Measurements from ENCODE around the gene PRPF8.

GRCh38 chr17:1703063-1703462 is 18.4 kb upstream of the PRPF8 start:
- TF ChIP-seq CTCF (conservative IDR thresholded peaks at IDR 0.05; ENCODE audit: low read depth, low read length) = no peak
- TF ChIP-seq EZH2 (IDR thresholded peaks at IDR 0.05; ENCODE audit: borderline replicate concordance, low read depth, low read length, poor library complexity, severe bottlenecking) = no peak
